ENCODE measurements around the gene ARHGAP32.

Gene ARHGAP32

DNA sequence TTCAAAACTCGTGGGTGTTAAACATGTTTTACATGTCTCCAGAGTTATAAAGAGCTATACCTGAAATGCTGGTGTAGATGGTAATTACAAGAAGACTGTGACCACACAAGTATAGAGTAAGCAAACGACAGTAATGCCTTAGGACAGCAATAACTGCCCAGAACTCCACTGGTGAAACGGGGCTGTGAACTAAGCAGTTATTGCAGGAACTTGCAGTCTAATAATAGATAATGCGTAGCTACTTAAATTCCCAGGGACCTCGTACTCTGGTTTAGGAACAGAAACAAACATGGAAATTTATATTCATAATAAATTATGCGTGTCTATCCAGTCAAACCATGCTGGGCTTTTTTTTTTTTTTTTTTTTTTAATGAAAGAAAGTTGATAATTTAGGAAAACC lies 224.5 kb downstream of the ARHGAP32 start:
- Histone ChIP-seq H3K4me1 (no peaks in the 10 kb centered on the region), H3K27me3 (peaks cover under 1% of the 10 kb centered on the region; the same call in 1 of the 2 replicates), H3K36me3 (no peaks in the 10 kb centered on the region), H3K4me3 (ENCODE audit: low read depth, low read length) (no peak overlapping the region), H3K9me3 (no peaks in the 10 kb centered on the region)
- no peak for DNase-seq
- TF ChIP-seq, protein P1, sequence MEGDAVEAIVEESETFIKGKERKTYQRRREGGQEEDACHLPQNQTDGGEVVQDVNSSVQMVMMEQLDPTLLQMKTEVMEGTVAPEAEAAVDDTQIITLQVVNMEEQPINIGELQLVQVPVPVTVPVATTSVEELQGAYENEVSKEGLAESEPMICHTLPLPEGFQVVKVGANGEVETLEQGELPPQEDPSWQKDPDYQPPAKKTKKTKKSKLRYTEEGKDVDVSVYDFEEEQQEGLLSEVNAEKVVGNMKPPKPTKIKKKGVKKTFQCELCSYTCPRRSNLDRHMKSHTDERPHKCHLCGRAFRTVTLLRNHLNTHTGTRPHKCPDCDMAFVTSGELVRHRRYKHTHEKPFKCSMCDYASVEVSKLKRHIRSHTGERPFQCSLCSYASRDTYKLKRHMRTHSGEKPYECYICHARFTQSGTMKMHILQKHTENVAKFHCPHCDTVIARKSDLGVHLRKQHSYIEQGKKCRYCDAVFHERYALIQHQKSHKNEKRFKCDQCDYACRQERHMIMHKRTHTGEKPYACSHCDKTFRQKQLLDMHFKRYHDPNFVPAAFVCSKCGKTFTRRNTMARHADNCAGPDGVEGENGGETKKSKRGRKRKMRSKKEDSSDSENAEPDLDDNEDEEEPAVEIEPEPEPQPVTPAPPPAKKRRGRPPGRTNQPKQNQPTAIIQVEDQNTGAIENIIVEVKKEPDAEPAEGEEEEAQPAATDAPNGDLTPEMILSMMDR (IDR thresholded peaks at IDR 0.05; ENCODE audit: low read depth, low read length), result no peak

GRCh38 chr11:128965485-128965884 lies 226.6 kb downstream of the ARHGAP32 start:
- Histone ChIP-seq H3K4me1 (no peaks in the 10 kb centered on the region), H3K4me3 (ENCODE audit: low read depth, low read length) (no peak overlapping the region), H3K9me3 (no peaks in the 10 kb centered on the region), H3K36me3 (no peaks in the 10 kb centered on the region), H3K27me3 (peaks cover 9% of the 10 kb centered on the region)
- DNase-seq, result no peak
- TF ChIP-seq, protein P1 (IDR thresholded peaks at IDR 0.05; ENCODE audit: low read depth, low read length), result no peak

DNA sequence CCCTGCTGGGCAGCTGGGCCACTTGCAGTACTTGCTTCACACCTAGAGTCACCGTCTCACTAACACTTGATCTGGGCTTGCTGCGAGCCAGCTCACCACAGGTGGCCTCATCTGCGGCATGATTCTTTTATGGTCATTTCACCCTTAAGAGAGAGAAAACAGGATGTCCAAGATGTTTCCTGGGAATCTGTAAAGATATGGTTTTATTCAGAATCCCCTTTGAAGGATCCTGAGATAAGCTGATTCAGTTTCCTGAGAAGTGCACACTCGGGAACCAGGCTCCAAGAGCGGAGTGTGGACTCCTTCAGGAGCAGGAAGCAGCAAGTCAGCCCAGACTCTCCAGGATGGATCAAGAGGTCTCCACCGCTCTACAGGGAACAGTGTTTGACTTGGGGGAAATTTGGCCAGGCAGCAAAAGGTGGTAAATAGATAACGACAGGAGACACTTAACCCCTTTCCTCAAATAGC lies 227.6 kb downstream of the ARHGAP32 start:
- no peak overlapping the region for H3K4me3 ChIP-seq (ENCODE audit: low read depth, low read length)
- no peak for DNase-seq
- no peaks in the 10 kb centered on the region for H3K36me3 ChIP-seq
- TF ChIP-seq, protein P1 (IDR thresholded peaks at IDR 0.05; ENCODE audit: low read depth, low read length), result no peak
- no peaks in the 10 kb centered on the region for H3K4me1 ChIP-seq
- H3K9me3 ChIP-seq, result no peaks in the 10 kb centered on the region
- peaks cover 9% of the 10 kb centered on the region for H3K27me3 ChIP-seq

GRCh38 chr11:128963744-128964325 lies 228.3 kb downstream of the ARHGAP32 start:
- H3K4me1 ChIP-seq, result no peaks in the 10 kb centered on the region
- no peak for DNase-seq
- TF ChIP-seq, protein P1 (IDR thresholded peaks at IDR 0.05; ENCODE audit: low read depth, low read length), result no peak
- H3K9me3 ChIP-seq, result no peaks in the 10 kb centered on the region
- peaks cover 9% of the 10 kb centered on the region for H3K27me3 ChIP-seq
- no peaks in the 10 kb centered on the region for H3K36me3 ChIP-seq
- no peak overlapping the region for H3K4me3 ChIP-seq (ENCODE audit: low read depth, low read length)

DNA sequence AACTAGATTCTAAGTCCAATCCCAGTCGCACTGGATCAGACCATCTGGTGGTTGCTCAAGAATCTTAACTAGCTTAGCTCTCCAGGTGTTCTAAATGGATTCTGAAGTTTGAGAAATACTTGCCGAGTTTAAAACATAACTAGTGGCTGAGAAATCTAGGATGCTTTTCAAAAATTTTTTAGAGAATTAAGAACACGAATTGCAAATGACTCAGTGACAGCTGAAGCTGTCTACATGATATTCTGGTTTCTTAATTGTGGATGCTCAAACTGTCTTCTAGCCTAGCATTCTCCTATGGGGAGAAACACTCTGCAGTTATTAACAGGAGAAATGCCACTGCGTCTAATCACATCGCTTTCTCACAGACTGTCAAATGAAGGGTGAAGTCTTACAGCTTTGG lies 229.2 kb downstream of the ARHGAP32 start:
- Histone ChIP-seq H3K27me3 (peaks cover 9% of the 10 kb centered on the region), H3K36me3 (no peaks in the 10 kb centered on the region), H3K9me3 (no peaks in the 10 kb centered on the region), H3K4me1 (no peaks in the 10 kb centered on the region), H3K4me3 (ENCODE audit: low read depth, low read length) (no peak overlapping the region)
- DNase-seq, result no peak
- TF ChIP-seq, protein P1 (IDR thresholded peaks at IDR 0.05; ENCODE audit: low read depth, low read length), result no peak

DNA sequence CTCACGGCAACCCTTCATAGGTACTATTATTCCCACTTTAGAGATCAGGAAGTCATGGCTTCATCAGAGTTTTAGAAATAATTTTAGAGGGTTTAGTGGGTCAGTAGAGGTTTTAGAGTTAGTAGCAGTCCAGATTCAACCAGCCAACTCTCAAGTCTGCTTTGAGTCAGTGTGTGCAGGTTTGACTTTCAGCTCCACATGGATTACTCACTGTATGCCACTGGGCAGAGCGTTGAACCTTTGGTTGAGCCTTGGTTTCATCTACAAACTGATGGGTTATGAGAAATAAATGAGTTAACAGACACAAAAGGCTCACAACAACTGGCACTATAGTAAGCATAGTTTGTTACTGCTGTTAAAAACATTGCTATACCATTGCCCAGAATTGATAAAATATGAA lies 230.5 kb downstream of the ARHGAP32 start:
- TF ChIP-seq, protein P1 (IDR thresholded peaks at IDR 0.05; ENCODE audit: low read depth, low read length), result no peak
- peaks cover 9% of the 10 kb centered on the region for H3K27me3 ChIP-seq
- DNase-seq, result no peak
- H3K9me3 ChIP-seq, result no peaks in the 10 kb centered on the region
- no peak overlapping the region for H3K4me3 ChIP-seq (ENCODE audit: low read depth, low read length)
- no peaks in the 10 kb centered on the region for H3K4me1 ChIP-seq
- no peaks in the 10 kb centered on the region for H3K36me3 ChIP-seq

Measured in BE2C (cell line).